PFSK-1 (cell line): ENCODE results near the gene MPDZ.

Experiments used
- FOXP2 ChIP-seq: optimal IDR thresholded peaks from 2 replicates; pipeline ENCODE3; 2011; ENCODE audit warnings: borderline replicate concordance, control low read depth, inconsistent platforms; ENCODE audit not compliant: insufficient read depth; ENCODE audit errors: extremely low read length, extremely low read depth
- POLR2AphosphoS5 ChIP-seq: IDR thresholded peaks from 2 replicates; pipeline ENCODE4 v1.6.1; 2012; ENCODE audit warnings: low read depth, mild to moderate bottlenecking, control low read depth, low read length, moderate library complexity
- REST ChIP-seq, 2 experiments: IDR thresholded peaks; 2 replicates each; pipeline versions ENCODE4 v1.6.1 to v1.8.0; 2011 to 2012; ENCODE audit warnings: low read depth in 2 of 2, low read length in 2 of 2, control low read depth in 1 of 2, inconsistent platforms in 1 of 2, mild to moderate bottlenecking in 1 of 2, moderate library complexity in 1 of 2; ENCODE audit not compliant: insufficient read depth in 1 of 2
- SIN3A ChIP-seq: IDR thresholded peaks from 2 replicates; pipeline ENCODE4 v1.6.1; 2012; ENCODE audit warnings: mild to moderate bottlenecking, low read length, moderate library complexity, borderline replicate concordance; ENCODE audit not compliant: insufficient read depth
- TAF1 ChIP-seq: IDR thresholded peaks from 2 replicates; pipeline ENCODE4 v1.6.1; 2012; ENCODE audit warnings: low read length, control low read depth, borderline replicate concordance; ENCODE audit not compliant: insufficient read depth

MPDZ gene

DNA sequence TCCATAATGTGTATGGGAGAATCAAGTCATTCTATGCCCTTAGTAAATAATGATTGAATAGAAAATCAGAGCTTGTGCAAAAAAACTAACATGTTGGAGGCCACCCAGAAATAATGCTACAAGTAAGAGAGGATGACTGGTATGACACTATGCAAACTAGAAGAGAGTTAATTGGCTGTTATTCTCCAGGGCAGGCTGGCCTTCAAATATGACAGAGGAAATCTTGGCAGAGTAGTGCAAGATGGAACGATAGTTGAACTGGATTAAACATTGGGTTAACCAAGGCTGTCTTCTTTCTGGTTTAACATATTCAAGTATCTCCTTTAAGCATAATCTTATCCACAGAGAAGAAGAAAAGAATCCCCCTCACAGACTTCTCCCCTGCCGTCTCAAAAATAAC is 196.1 kb downstream of the MPDZ start:
- no peak for TF ChIP-seq TAF1
- TF ChIP-seq SIN3A = no peak
- TF ChIP-seq FOXP2 = no peak
- no peak for TF ChIP-seq POLR2AphosphoS5
- TF ChIP-seq REST (IDR thresholded peaks at IDR 0.05; ENCODE audit: insufficient read depth in 1 of 2, low read depth in 2 of 2, low read length in 2 of 2) = no peak

GRCh38 chr9:13082796-13083195 is 196.7 kb downstream of the MPDZ start:
- TF ChIP-seq SIN3A (no peak), FOXP2 (no peak), TAF1 (no peak), POLR2AphosphoS5 (no peak), REST (IDR thresholded peaks at IDR 0.05; ENCODE audit: insufficient read depth in 1 of 2, low read depth in 2 of 2, low read length in 2 of 2) (no peak)

- TF ChIP-seq POLR2AphosphoS5 (no peak), FOXP2 (no peak), TAF1 (no peak), SIN3A (no peak), REST (IDR thresholded peaks at IDR 0.05; ENCODE audit: insufficient read depth in 1 of 2, low read depth in 2 of 2, low read length in 2 of 2) (no peak)
These were observed 201.3 kb downstream of the MPDZ start for GRCh38 chr9:13078164-13078563.

DNA sequence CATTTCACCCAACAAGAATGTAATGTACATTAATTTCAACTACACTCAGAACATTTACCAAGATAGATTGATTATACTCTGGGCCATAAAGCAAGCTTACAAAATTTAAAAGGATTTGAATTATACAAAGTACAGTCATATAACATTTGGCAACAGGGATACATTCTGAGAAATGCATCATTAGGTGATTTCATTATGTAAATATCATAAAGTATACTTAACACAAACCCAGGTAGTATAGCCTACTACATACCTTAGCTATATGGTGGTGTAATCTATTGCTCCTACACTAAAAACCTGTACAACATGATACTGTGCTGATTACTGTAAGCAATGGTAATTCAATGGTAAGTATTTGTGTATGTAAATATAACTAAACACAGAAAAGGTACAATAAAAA is 202.9 kb downstream of the MPDZ start:
- TF ChIP-seq FOXP2 = no peak
- TF ChIP-seq POLR2AphosphoS5 = no peak
- TF ChIP-seq TAF1 = no peak
- no peak for TF ChIP-seq SIN3A
- TF ChIP-seq REST (IDR thresholded peaks at IDR 0.05; ENCODE audit: insufficient read depth in 1 of 2, low read depth in 2 of 2, low read length in 2 of 2) = no peak

- TF ChIP-seq TAF1 (no peak), POLR2AphosphoS5 (no peak), SIN3A (no peak), REST (IDR thresholded peaks at IDR 0.05; ENCODE audit: insufficient read depth in 1 of 2, low read depth in 2 of 2, low read length in 2 of 2) (no peak), FOXP2 (no peak)
These were observed 207.6 kb downstream of the MPDZ start for GRCh38 chr9:13071921-13072320.
